GM12891 (cell line): Measurements from ENCODE around the gene B4GALT1.

Source experiments
- DNase-seq: peaks from one replicate; pipeline ENCODE4 v3.0.0; 2011; ENCODE audit warnings: low spot score; ENCODE audit not compliant: insufficient read length
- FAIRE-seq: peaks from 2 replicates; lab custom pipeline; 2011; peaks lifted over from hg19 to GRCh38; lab: Jason Lieb, UNC
- PAX5 ChIP-seq: IDR thresholded peaks from 2 replicates; pipeline ENCODE4 v1.6.1; 2011; ENCODE audit warnings: low read length, moderate library complexity, mild to moderate bottlenecking; ENCODE audit not compliant: insufficient read depth, severe bottlenecking
- POLR2A ChIP-seq: IDR thresholded peaks from 2 replicates; pipeline ENCODE4 v1.6.1; 2011; ENCODE audit warnings: low read depth, low read length, control low read depth
- POLR2AphosphoS5 ChIP-seq: IDR thresholded peaks from 2 replicates; pipeline ENCODE4 v1.6.1; 2011; ENCODE audit warnings: low read depth, low read length, control low read depth
- POU2F2 ChIP-seq: IDR thresholded peaks from 2 replicates; pipeline ENCODE4 v1.6.1; 2011; ENCODE audit warnings: low read depth, mild to moderate bottlenecking, control low read depth, low read length, moderate library complexity
- SPI1 ChIP-seq: IDR thresholded peaks from 2 replicates; pipeline ENCODE4 v1.6.1; 2011; ENCODE audit warnings: low read depth, low read length, control low read depth
- TAF1 ChIP-seq: IDR thresholded peaks from 2 replicates; pipeline ENCODE4 v1.6.1; 2011; ENCODE audit warnings: low read depth, low read length, control low read depth

Gene B4GALT1

DNA sequence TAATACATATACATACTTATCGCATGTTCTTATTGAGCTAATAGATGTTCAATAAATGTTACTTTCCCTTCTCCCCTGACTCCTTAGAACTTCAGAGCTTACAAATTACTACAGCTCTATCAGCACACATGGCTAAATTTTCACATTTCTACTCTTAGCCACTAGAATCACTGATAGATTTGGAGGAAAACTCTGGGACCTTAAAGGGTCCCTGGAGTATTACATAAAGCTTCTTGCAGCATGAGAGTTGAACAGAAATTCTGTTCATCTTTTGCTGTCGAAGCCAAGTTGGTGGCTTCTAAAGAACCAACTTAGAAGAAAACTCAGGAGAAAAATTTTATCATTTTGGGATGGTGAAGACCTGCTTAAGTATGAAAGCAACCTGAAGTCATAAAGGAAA lies 15.5 kb downstream of the B4GALT1 start:
- TF ChIP-seq SPI1: no peak
- TF ChIP-seq POLR2AphosphoS5: no peak
- TF ChIP-seq POU2F2: no peak
- no peak for TF ChIP-seq POLR2A
- TF ChIP-seq PAX5: no peak
- no peak for TF ChIP-seq TAF1
- FAIRE-seq: no peak

DNA sequence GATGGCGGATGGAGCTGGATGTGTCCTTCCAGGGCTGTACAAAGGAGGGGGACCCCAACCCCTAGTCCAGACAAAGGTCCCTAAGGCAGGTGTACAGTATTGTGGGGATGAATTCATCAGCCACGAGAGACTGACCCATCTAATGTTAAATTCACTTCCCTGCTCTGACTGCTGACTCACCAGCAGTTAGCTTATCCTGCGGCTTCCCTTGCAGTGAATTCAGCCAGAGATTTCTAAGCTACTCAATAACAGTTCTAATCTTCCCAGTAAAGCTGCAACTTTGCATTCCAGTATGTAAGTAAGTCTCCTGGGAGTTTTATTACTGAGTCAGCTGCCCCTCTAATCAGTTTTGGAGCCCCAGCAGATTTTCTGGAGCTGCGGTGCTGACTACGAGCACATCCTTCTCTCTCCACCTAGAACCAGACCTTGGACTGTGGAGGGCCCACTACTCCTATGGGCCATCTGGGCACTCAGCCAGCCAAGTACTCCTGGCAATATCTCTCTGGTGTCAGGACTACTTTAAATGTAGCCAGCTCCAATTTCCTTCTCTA lies 16.1 kb downstream of the B4GALT1 start:
- FAIRE-seq: peak; percentile 87
- no peak for TF ChIP-seq PAX5
- peak; percentile 47; the same call in 1 of the 2 replicates for TF ChIP-seq SPI1
- TF ChIP-seq POU2F2: no peak
- no peak for TF ChIP-seq TAF1
- TF ChIP-seq POLR2A: no peak
- DNase-seq: no peak

More for the DNA sequence above, 15.5 kb downstream of the B4GALT1 start:
- DNase-seq: no peak

DNA sequence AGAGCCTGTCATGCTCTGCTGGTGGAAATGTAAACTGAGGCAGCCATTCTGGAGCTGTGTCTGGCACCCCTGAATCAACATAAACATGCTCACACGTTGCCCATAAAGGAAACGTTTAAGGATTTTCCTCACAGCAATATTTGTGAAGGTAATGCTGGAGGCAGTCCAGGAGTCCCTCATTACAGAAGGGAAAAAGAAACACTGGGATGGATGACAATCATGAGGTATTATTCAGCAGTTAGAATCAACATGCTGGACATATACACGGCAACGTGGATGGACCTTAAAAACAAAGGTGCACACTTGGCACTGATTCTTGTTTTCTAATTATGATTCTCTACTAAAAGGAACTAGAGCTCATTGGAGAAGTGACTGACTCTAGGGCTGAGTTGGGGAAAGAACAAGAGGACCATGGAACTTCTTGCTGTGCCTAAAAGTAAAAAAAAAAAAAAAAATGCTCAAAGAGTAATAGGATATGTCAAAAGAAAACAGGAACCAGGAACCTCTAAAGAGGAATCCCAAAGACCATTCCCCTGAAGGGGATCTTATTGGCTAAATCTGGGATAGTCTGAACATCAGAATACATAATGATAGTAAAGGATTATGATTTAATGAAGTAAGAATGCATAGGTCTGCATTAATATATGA lies 18.6 kb downstream of the B4GALT1 start:
- TF ChIP-seq POLR2AphosphoS5 (no peak), PAX5 (no peak), TAF1 (no peak), POU2F2 (no peak), POLR2A (no peak), SPI1 (no peak)
- DNase-seq (no peak), FAIRE-seq (peak; percentile 57)

DNA sequence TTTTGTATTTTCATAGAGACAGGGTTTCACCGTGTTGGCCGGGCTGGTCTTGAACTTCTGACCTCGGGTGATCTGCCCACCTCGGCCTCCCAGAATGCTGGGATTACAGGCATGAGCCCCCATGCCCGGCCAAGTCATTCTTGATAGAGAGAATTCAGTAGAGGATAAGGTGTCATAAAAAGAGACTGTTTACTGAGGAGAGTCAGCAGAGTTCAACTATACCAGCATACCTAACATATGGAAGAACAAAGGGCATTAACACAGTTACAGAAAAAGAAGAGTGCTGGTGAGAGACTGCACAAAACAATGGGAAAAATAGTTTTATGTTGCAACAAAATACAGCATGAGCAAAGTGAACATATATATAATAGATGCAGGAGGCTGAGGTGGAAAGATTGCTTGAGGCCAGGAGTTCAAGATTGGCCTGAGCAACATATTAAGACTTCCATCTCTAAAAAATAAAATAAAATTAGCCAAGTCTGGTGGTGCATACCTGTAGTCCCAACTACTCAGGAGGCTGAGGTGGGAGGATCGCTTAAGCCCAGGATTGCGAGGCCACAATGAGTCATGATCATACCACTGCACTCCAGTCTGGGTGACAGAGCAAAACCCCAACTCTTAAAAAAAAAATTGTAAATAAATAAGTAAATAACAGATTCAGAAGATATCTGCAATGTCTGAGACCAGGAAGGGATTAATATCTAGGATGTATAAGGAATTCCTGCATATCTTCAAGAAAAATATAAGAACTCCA lies 19.5 kb downstream of the B4GALT1 start:
- TF ChIP-seq POLR2AphosphoS5: no peak
- no peak for TF ChIP-seq SPI1
- TF ChIP-seq POLR2A: no peak
- no peak for TF ChIP-seq TAF1
- no peak for TF ChIP-seq PAX5
- no peak for TF ChIP-seq POU2F2
- DNase-seq: no peak
- no peak for FAIRE-seq

DNA sequence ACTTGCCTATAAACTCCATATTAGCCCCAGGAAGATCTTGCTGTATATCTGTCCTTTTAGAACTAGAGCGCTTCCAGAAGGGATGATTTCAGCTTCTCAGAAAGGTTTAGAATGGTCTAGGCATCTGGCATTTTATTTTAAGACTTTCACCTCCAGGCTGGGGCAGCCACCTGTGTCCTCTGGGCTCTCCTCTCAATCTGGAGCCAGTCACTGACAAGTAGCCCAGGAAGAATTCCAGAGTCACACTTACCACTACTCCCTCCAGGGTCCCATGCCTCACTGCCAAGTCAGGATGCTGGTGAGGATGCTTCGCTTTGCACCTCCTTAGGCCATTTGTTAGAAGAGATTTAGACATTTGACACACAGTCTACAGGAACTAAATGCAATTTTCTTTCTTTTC lies 20.8 kb downstream of the B4GALT1 start:
- DNase-seq (no peak), FAIRE-seq (no peak)
- TF ChIP-seq PAX5 (no peak), SPI1 (no peak), POLR2A (no peak), TAF1 (no peak), POLR2AphosphoS5 (no peak), POU2F2 (no peak)

DNA sequence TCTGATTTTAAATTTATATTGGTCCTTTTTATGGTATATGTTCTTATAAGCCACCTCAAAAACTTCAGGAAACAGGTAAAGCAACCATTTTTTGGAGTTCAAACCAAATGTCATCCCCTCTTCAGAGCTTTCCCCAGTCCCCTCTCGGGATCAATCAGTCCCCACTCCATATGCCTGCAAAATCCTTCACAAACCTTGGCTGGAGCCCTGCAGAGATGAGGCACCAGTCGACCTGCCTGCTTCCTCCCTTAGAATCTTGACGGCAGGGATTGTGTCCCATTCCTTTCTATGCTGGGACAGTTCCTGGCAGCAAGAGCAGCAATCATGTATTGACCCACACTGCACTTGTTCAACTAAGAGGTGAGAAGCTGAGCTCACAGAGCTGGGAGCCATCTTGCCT lies 22.6 kb downstream of the B4GALT1 start:
- DNase-seq (no peak), FAIRE-seq (no peak)
- TF ChIP-seq POLR2A: no peak
- no peak for TF ChIP-seq POLR2AphosphoS5
- TF ChIP-seq POU2F2: no peak
- no peak for TF ChIP-seq PAX5
- TF ChIP-seq SPI1: no peak
- no peak for TF ChIP-seq TAF1

DNA sequence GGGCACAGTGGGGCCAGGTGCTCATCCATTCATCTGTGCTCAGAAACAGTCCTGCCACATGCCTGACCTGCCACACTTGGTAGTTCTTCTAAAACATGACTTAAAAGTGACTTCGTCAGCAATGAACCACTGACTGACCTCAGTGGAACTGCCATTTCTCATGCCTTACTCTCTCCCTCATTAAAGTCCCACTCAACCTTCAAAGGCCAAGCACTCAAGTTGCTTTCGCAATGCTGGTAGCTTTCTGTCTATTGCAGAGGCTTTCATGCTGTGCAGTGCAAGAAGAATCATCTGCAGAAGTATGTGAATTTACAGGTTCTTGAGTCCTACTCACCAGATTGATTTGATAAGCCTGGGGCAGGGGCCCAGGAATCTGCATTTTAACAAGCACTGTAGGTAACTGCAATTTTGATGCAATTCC lies 23.9 kb downstream of the B4GALT1 start:
- no peak for DNase-seq
- no peak for FAIRE-seq
- TF ChIP-seq TAF1 (no peak), SPI1 (no peak), POU2F2 (no peak), POLR2A (no peak), POLR2AphosphoS5 (no peak), PAX5 (no peak)

DNA sequence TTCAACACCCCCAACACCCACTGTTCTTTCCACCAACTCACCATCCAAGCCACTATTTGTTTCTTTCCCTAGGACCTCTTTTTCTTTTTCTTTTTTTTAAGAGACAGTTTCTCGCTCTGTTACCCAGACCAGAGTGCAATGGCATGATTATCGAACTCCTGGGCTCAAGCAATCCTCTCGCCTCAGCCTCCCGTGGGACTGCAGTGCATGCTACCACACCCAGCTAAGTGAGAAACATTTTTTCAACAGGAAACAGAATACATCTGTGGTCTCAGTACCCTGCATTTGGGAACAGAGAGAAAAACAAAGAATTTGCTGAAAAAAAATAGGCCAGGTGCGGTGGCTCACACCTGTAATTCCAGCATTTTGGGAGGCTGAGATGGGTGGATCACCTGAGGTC lies 24.6 kb downstream of the B4GALT1 start:
- no peak for TF ChIP-seq TAF1
- no peak for TF ChIP-seq POLR2AphosphoS5
- no peak for TF ChIP-seq POLR2A
- TF ChIP-seq SPI1: no peak
- no peak for TF ChIP-seq PAX5
- no peak for TF ChIP-seq POU2F2
- peak; percentile 31 for FAIRE-seq
- DNase-seq: no peak
